ENCODE data around the gene FKBP1A. TPM values are rescaled to one million over a fixed set of nuclear protein-coding genes. Genes with fewer than 3 reads are reported as not detected.

The FKBP1A gene
- total and polyA plus RNA-seq, 8 donors, result 33.0 to 283 (median 149) TPM

DNA sequence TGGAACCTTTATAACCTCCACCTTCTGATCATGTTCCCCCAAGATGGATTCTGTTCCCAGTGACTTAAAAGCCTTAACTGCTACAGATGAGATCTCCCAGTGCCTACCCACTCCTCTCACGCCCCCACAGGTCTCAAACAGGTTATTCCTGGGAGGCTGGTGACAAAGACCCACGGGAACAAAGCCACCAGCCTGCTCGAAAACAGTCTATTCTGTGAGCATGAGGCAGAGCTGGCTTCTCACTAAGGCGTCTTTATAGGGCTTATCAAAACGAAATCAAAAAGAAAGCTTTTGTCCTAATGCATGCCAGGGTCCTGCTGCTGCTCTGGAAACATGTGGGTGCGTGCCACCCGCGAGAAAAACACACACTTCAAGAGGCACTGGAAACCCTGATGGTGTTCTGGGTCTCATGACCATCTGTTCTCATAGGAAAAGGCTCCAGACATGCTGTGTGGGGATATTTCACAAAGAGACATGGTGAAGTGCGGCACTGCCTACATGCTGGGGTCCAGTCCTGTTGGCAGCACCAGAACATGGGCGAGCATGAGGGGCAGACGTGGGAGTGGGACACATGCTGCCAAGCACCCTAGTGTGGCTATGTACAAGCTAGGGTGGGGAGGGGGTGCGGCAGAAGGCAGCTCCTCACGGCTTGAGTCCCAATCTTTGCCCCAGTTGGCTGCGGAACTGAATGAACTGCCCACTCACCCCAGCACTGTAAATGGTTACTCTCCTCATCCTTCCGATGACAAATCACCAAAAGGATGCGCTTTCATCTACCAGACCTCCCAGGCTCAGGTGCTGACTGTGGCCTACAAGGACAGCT is 2.1 kb downstream of the FKBP1A start:
- peaks cover 0 to 7% (median 3%) of the 10 kb centered on the region in 4 donors for H3K36me3 ChIP-seq
- H3K27ac ChIP-seq, result peak overlapping the region; percentile 16 to 94 (median 90)
- no peaks in the 10 kb centered on the region for H3K27me3 ChIP-seq
- H3K4me3 ChIP-seq, result peak overlapping the region; percentile 89 to 99 (median 90)
- intact Hi-C loops (cut with DNase I; ENCODE audit: low total_unique reads), result loop anchor here (10.0 kb wide), 1 partner anchor 74 kb away; the partner anchor contains the start of gene NSFL1C
- no peak for TF ChIP-seq POLR2A (IDR thresholded peaks at IDR 0.05)
- TF ChIP-seq POLR2AphosphoS5 (IDR thresholded peaks at IDR 0.05), result no peak
- TF ChIP-seq EP300 (IDR thresholded peaks at IDR 0.05), result no peak
- TF ChIP-seq, protein P1, sequence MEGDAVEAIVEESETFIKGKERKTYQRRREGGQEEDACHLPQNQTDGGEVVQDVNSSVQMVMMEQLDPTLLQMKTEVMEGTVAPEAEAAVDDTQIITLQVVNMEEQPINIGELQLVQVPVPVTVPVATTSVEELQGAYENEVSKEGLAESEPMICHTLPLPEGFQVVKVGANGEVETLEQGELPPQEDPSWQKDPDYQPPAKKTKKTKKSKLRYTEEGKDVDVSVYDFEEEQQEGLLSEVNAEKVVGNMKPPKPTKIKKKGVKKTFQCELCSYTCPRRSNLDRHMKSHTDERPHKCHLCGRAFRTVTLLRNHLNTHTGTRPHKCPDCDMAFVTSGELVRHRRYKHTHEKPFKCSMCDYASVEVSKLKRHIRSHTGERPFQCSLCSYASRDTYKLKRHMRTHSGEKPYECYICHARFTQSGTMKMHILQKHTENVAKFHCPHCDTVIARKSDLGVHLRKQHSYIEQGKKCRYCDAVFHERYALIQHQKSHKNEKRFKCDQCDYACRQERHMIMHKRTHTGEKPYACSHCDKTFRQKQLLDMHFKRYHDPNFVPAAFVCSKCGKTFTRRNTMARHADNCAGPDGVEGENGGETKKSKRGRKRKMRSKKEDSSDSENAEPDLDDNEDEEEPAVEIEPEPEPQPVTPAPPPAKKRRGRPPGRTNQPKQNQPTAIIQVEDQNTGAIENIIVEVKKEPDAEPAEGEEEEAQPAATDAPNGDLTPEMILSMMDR (IDR thresholded peaks at IDR 0.05), result no peak
- no peak for DNase-seq
- H3K9me3 ChIP-seq, result no peaks in the 10 kb centered on the region
- H3K4me1 ChIP-seq, result peaks cover 55 to 72% (median 64%) of the 10 kb centered on the region in 4 donors
- 38 to 49% (median 42%) methylated on average over 14 to 16 of the region's 16 CpGs for WGBS, 5 donors

DNA sequence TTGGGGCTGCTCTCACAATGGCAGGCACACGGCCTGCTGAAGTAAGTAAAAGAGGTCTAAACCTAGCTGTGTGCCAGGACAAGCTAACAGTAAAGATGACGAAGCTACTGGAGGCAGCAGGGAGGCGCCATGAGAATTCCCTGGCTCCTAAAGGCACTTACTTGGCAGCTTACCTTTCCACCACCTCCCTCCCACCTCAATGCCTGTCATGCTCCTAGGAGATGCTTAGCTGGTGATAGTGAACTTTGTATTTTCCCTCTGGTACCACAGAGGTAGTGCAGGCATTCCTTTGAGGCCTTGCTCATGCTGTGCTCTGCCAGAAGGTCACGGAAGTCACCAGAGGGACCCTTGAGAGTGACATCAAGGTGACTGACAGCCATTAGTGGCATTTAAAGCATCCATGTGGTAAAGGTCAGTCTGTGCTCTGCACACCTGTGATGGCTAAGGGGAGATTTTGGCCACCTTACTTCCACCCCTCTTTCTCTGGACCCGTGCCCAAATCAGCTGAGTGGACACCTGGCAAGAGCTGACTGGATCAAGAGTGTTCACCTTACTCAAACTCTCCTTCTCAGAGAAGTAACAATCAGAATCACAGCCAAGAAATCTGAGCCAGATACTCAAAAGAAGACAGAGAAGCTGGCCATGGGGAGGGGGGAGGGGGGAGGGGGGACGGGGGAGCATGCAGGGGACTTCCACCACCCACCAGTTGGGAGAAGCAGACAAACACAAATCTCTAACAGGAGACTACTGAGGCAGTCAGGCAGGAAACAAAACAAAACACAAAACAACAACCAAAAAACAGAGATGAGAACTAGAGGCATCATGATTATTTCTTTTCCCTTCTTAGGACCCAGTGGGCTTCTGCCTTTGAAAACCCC is 2.9 kb downstream of the FKBP1A start:
- no peak for DNase-seq
- WGBS, 5 donors, result 27 to 43% (median 38%) methylated on average over 6 of the region's 6 CpGs
- TF ChIP-seq POLR2A (IDR thresholded peaks at IDR 0.05) (no peak), EP300 (IDR thresholded peaks at IDR 0.05) (no peak), POLR2AphosphoS5 (IDR thresholded peaks at IDR 0.05) (no peak)
- TF ChIP-seq, protein P1 (IDR thresholded peaks at IDR 0.05), result no peak
- Histone ChIP-seq H3K27ac (peak overlapping the region; percentile 12 to 94 (median 90)), H3K4me1 (peaks cover 62 to 81% (median 70%) of the 10 kb centered on the region in 4 donors), H3K36me3 (peaks cover 0 to 7% (median 3%) of the 10 kb centered on the region in 4 donors), H3K9me3 (no peaks in the 10 kb centered on the region), H3K4me3 (peak overlapping the region in 2 of 4 donors; percentile 89), H3K27me3 (no peaks in the 10 kb centered on the region)
- intact Hi-C loops (cut with DNase I; ENCODE audit: low total_unique reads), result loop anchor here (5.0 to 10.0 kb wide), 2 partner anchors 73 to 75 kb away; partner anchors contain the start of gene NSFL1C

DNA sequence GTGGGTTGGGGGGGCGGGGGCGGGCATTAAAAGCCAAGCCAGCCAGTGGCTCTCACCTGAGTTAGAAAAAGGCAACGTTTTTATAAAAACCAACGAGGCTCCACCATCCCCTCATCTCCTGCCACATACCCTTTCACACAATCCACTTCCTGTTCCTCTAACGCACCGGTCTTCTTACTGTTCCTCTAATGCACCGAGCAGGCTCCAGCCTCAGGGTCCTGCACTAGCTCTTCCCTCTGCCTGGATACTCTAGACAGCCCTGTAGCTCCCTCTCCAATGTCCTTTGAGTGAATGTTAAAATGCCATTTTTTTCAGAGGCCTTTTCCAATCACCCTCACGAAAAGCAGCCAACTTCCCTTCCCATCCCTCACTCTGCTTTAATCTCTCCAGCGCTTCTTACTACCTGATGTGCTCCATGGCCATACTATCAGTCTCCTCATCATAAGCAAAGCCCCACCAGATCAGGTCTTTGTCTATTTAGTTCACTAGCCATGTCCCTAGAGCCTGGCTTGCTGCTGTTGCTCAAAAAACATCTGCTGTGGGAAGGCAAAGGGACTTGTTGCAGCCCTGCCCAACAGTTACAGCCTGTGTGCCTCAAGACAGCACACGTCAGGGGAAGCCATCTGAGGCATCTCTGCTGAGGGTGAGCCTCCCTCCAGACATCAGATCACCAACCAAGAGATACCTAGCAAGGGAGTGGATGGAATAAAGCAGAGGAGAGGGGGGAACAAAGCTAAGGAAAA is 3.9 kb downstream of the FKBP1A start:
- Histone ChIP-seq H3K4me3 (peak overlapping the region in 2 of 4 donors; percentile 89), H3K36me3 (peaks cover 0 to 7% (median 3%) of the 10 kb centered on the region in 4 donors), H3K4me1 (peaks cover 71 to 91% (median 79%) of the 10 kb centered on the region in 4 donors)

More for the DNA sequence above, 3.9 kb downstream of the FKBP1A start:
- peak overlapping the region in 4 of 5 donors; percentile 88 to 94 (median 90) for H3K27ac ChIP-seq
- WGBS, 5 donors, result 38 to 51% (median 43%) methylated on average over 10 of the region's 10 CpGs
- no peaks in the 10 kb centered on the region for H3K9me3 ChIP-seq
- intact Hi-C loops (cut with DNase I; ENCODE audit: low total_unique reads), result loop anchor here (5.0 kb wide), 1 partner anchor 72 kb away; no protein-coding TSS in a partner anchor
- no peaks in the 10 kb centered on the region for H3K27me3 ChIP-seq
- TF ChIP-seq EP300 (IDR thresholded peaks at IDR 0.05), result no peak
- TF ChIP-seq, protein P1 (IDR thresholded peaks at IDR 0.05), result no peak
- TF ChIP-seq POLR2AphosphoS5 (IDR thresholded peaks at IDR 0.05), result no peak
- TF ChIP-seq POLR2A (IDR thresholded peaks at IDR 0.05), result no peak
- DNase-seq, result no peak

Measured in stomach (tissue), 9 donors.